Astrocyte of the cerebellum (primary cell): ENCODE data around the gene PLA1A.

Experiments used
- DNase-seq: peaks from one replicate; pipeline ENCODE4 v3.0.0-alpha.2; 2011; ENCODE audit warnings: low read depth
- H3K4me3 ChIP-seq: 2 replicates; pipeline ENCODE4 v1.5.1; 2011; ENCODE audit warnings: mild to moderate bottlenecking, low read depth, low read length, moderate library complexity
- CTCF ChIP-seq: IDR thresholded peaks from 2 replicates; pipeline ENCODE4 v1.5.1; 2012; ENCODE audit warnings: low read length, low read depth, moderate library complexity, mild to moderate bottlenecking; ENCODE audit errors: missing control alignments
- in situ Hi-C: cut with HindIII; loops from 2 replicates; pipeline ENCODE4 v1.10.0; 2017; ENCODE audit warnings: low sequenced_read_pairs

The PLA1A gene

GRCh38 chr3:119555309-119555735, 42.4 kb upstream of the PLA1A start:
- no peak for DNase-seq
- no peak overlapping the region for H3K4me3 ChIP-seq
- no peak for TF ChIP-seq CTCF

GRCh38 chr3:119555929-119556328, 41.8 kb upstream of the PLA1A start:
- H3K4me3 ChIP-seq, result no peak overlapping the region

More at GRCh38 chr3:119555309-119555735, 42.4 kb upstream of the PLA1A start:
- in situ Hi-C loops, result no loop called here

GRCh38 chr3:119557192-119557876, 40.4 kb upstream of the PLA1A start:
- no peak overlapping the region for H3K4me3 ChIP-seq
- in situ Hi-C loops, result no loop called here
- no peak for DNase-seq

More at GRCh38 chr3:119555929-119556328, 41.8 kb upstream of the PLA1A start:
- in situ Hi-C loops, result no loop called here
- TF ChIP-seq CTCF, result no peak
- DNase-seq, result no peak

GRCh38 chr3:119557877-119558269, 39.8 kb upstream of the PLA1A start:
- H3K4me3 ChIP-seq, result no peak overlapping the region
- in situ Hi-C loops, result no loop called here
- TF ChIP-seq CTCF, result no peak
- no peak for DNase-seq

More at GRCh38 chr3:119557192-119557876, 40.4 kb upstream of the PLA1A start:
- no peak for TF ChIP-seq CTCF

GRCh38 chr3:119558626-119559317, 38.9 kb upstream of the PLA1A start:
- in situ Hi-C loops, result no loop called here
- TF ChIP-seq CTCF, result no peak
- DNase-seq, result no peak
- H3K4me3 ChIP-seq, result no peak overlapping the region

GRCh38 chr3:119559441-119559963, 38.2 kb upstream of the PLA1A start, which contains the start of gene CD80:
TSS of gene CD80 (minus strand) at chr3:119559614. CDS start at chr3:119557728, 1,886 bp downstream.
- no peak within 1 kb of the TSS for H3K4me3 ChIP-seq
- in situ Hi-C loops, result no loop called here
- no peak for DNase-seq
- TF ChIP-seq CTCF, result peak; percentile 23
